ENCODE measurements around the gene FAF1. TPM values are rescaled to one million over a fixed set of nuclear protein-coding genes. Genes with fewer than 3 reads are reported as not detected.

Gene FAF1
- total and polyA plus RNA-seq, 2 experiments from 2014 or later = 7.2 to 49.1 TPM

GRCh38 chr1:50880373-50880772, 79.7 kb downstream of the FAF1 start:
- TF ChIP-seq EZH2phosphoT487 (IDR thresholded peaks at IDR 0.05; ENCODE audit: insufficient read depth, low read depth) (no peak), EZH2 (IDR thresholded peaks at IDR 0.05; ENCODE audit: insufficient read depth, poor library complexity, severe bottlenecking) (no peak)
- in situ Hi-C loops (cut with MboI) = no loop called here
- Histone ChIP-seq H3K4me3 (no peak overlapping the region), H3K79me2 (ENCODE audit: insufficient read depth) (peaks cover 66% of the 10 kb centered on the region), H3K27me3 (replicated peaks; ENCODE audit: insufficient read depth) (no peaks in the 10 kb centered on the region), H4K20me1 (ENCODE audit: insufficient read depth) (no peaks in the 10 kb centered on the region), H2AFZ (no peak overlapping the region), H3K9me2 (ENCODE audit: insufficient read depth) (no peaks in the 10 kb centered on the region), H3K36me3 (ENCODE audit: low read depth) (no peaks in the 10 kb centered on the region), H3K4me2 (ENCODE audit: unreplicated experiment) (no peak overlapping the region), H3K27ac (no peak overlapping the region), H3F3A (ENCODE audit: insufficient read depth) (no peaks in the 10 kb centered on the region), H3K9ac (no peak overlapping the region), H3K9me3 (ENCODE audit: low read depth) (no peaks in the 10 kb centered on the region), H3K4me1 (ENCODE audit: insufficient read depth) (no peaks in the 10 kb centered on the region)
- 74 to 80% methylated on average over 8 of the region's 8 CpGs for WGBS, 2 experiments (ENCODE audit: low coverage in 1 of 2, low lambda C conversion rate in 2 of 2, missing lambda C conversion rate in 2 of 2)
- no peak for DNase-seq

- Histone ChIP-seq H2AFZ (no peak overlapping the region), H3K9me3 (ENCODE audit: low read depth) (no peaks in the 10 kb centered on the region), H3K27ac (no peak overlapping the region), H3K9ac (no peak overlapping the region), H3K4me2 (ENCODE audit: unreplicated experiment) (no peak overlapping the region), H4K20me1 (ENCODE audit: insufficient read depth) (no peaks in the 10 kb centered on the region), H3K4me1 (ENCODE audit: insufficient read depth) (no peaks in the 10 kb centered on the region), H3K27me3 (replicated peaks; ENCODE audit: insufficient read depth) (no peaks in the 10 kb centered on the region), H3K79me2 (ENCODE audit: insufficient read depth) (peaks cover 66% of the 10 kb centered on the region), H3F3A (ENCODE audit: insufficient read depth) (no peaks in the 10 kb centered on the region), H3K9me2 (ENCODE audit: insufficient read depth) (no peaks in the 10 kb centered on the region), H3K4me3 (no peak overlapping the region), H3K36me3 (ENCODE audit: low read depth) (no peaks in the 10 kb centered on the region)
- DNase-seq = no peak
- in situ Hi-C loops (cut with MboI) = no loop called here
- TF ChIP-seq EZH2phosphoT487 (IDR thresholded peaks at IDR 0.05; ENCODE audit: insufficient read depth, low read depth) = no peak
- TF ChIP-seq EZH2 (IDR thresholded peaks at IDR 0.05; ENCODE audit: insufficient read depth, poor library complexity, severe bottlenecking) = no peak
- 94 to 99% methylated on average over 4 of the region's 4 CpGs for WGBS, 2 experiments (ENCODE audit: low coverage in 1 of 2, low lambda C conversion rate in 2 of 2, missing lambda C conversion rate in 2 of 2)
Observed at GRCh38 chr1:50879137-50879536, 80.9 kb downstream of the FAF1 start.

GRCh38 chr1:50878434-50878833, 81.6 kb downstream of the FAF1 start:
- in situ Hi-C loops (cut with MboI) = no loop called here
- Histone ChIP-seq H2AFZ (no peak overlapping the region), H3K27ac (no peak overlapping the region), H3K4me2 (ENCODE audit: unreplicated experiment) (no peak overlapping the region), H4K20me1 (ENCODE audit: insufficient read depth) (no peaks in the 10 kb centered on the region), H3K36me3 (ENCODE audit: low read depth) (no peaks in the 10 kb centered on the region), H3F3A (ENCODE audit: insufficient read depth) (no peaks in the 10 kb centered on the region), H3K4me3 (no peak overlapping the region), H3K9ac (no peak overlapping the region), H3K79me2 (ENCODE audit: insufficient read depth) (peaks cover 71% of the 10 kb centered on the region), H3K9me2 (ENCODE audit: insufficient read depth) (no peaks in the 10 kb centered on the region), H3K27me3 (replicated peaks; ENCODE audit: insufficient read depth) (no peaks in the 10 kb centered on the region), H3K4me1 (ENCODE audit: insufficient read depth) (no peaks in the 10 kb centered on the region), H3K9me3 (ENCODE audit: low read depth) (no peaks in the 10 kb centered on the region)
- DNase-seq = no peak
- TF ChIP-seq EZH2 (IDR thresholded peaks at IDR 0.05; ENCODE audit: insufficient read depth, poor library complexity, severe bottlenecking) (no peak), EZH2phosphoT487 (IDR thresholded peaks at IDR 0.05; ENCODE audit: insufficient read depth, low read depth) (no peak)

GRCh38 chr1:50877641-50878040, 82.4 kb downstream of the FAF1 start:
- Histone ChIP-seq H3K27ac (no peak overlapping the region), H2AFZ (no peak overlapping the region), H3K4me1 (ENCODE audit: insufficient read depth) (no peaks in the 10 kb centered on the region), H3K9me3 (ENCODE audit: low read depth) (no peaks in the 10 kb centered on the region), H3K27me3 (replicated peaks; ENCODE audit: insufficient read depth) (no peaks in the 10 kb centered on the region), H3K4me2 (ENCODE audit: unreplicated experiment) (no peak overlapping the region), H3K79me2 (ENCODE audit: insufficient read depth) (peaks cover 75% of the 10 kb centered on the region), H3K36me3 (ENCODE audit: low read depth) (no peaks in the 10 kb centered on the region), H3K9ac (no peak overlapping the region), H3F3A (ENCODE audit: insufficient read depth) (no peaks in the 10 kb centered on the region), H4K20me1 (ENCODE audit: insufficient read depth) (no peaks in the 10 kb centered on the region), H3K4me3 (no peak overlapping the region), H3K9me2 (ENCODE audit: insufficient read depth) (no peaks in the 10 kb centered on the region)
- TF ChIP-seq EZH2 (IDR thresholded peaks at IDR 0.05; ENCODE audit: insufficient read depth, poor library complexity, severe bottlenecking) = no peak
- TF ChIP-seq EZH2phosphoT487 (IDR thresholded peaks at IDR 0.05; ENCODE audit: insufficient read depth, low read depth) = no peak
- no peak for DNase-seq
- in situ Hi-C loops (cut with MboI) = no loop called here
- 4 to 20% methylated on average over 1 of the region's 1 CpG for WGBS, 2 experiments (ENCODE audit: low coverage in 1 of 2, low lambda C conversion rate in 2 of 2, missing lambda C conversion rate in 2 of 2)

Measured in GM23248 (cell line).